ENCODE data around the gene PTTG2. TPM values are rescaled to one million over a fixed set of nuclear protein-coding genes. Genes with fewer than 3 reads are reported as not detected.
"Not testable (repeated sequence)": the region's sequence is repeated elsewhere in the genome, so short reads cannot be mapped to it uniquely, and the experiment has no call there.

The PTTG2 gene
- total RNA-seq, 1 donor from 2014 or later: 1.2 TPM

DNA sequence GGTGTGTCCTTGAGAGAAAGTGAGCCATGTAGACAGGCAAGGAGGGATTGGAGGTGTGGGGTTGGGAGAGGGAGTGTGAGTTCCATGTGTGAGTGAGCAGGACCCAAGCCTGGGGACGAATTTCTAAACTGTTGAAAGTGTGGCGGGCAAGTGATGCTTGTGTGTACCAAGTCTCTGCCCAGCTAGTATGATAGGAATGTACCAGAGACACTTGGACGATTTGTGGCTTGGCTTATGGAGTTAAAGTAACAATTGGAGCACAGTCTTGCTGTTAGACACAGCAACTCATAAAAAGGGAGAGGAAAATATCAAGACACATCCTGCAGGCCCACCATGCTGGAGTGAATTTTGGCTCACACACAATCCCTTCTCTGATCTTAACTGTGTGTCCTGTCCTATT lies 8.5 kb downstream of the PTTG2 start:
- H3K36me3 ChIP-seq: no peaks in the 10 kb centered on the region
- no peak for DNase-seq
- no peaks in the 10 kb centered on the region for H3K9me3 ChIP-seq
- no peak overlapping the region for H3K27ac ChIP-seq
- intact Hi-C loops (cut with DNase I): no loop called here
- H3K27me3 ChIP-seq (ENCODE audit: low read depth): no peaks in the 10 kb centered on the region
- peaks cover 15% of the 10 kb centered on the region for H3K4me1 ChIP-seq
- H3K4me3 ChIP-seq: no peak overlapping the region
- no peak for ATAC-seq
- TF ChIP-seq, protein P1, sequence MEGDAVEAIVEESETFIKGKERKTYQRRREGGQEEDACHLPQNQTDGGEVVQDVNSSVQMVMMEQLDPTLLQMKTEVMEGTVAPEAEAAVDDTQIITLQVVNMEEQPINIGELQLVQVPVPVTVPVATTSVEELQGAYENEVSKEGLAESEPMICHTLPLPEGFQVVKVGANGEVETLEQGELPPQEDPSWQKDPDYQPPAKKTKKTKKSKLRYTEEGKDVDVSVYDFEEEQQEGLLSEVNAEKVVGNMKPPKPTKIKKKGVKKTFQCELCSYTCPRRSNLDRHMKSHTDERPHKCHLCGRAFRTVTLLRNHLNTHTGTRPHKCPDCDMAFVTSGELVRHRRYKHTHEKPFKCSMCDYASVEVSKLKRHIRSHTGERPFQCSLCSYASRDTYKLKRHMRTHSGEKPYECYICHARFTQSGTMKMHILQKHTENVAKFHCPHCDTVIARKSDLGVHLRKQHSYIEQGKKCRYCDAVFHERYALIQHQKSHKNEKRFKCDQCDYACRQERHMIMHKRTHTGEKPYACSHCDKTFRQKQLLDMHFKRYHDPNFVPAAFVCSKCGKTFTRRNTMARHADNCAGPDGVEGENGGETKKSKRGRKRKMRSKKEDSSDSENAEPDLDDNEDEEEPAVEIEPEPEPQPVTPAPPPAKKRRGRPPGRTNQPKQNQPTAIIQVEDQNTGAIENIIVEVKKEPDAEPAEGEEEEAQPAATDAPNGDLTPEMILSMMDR (IDR thresholded peaks at IDR 0.05): no peak

DNA sequence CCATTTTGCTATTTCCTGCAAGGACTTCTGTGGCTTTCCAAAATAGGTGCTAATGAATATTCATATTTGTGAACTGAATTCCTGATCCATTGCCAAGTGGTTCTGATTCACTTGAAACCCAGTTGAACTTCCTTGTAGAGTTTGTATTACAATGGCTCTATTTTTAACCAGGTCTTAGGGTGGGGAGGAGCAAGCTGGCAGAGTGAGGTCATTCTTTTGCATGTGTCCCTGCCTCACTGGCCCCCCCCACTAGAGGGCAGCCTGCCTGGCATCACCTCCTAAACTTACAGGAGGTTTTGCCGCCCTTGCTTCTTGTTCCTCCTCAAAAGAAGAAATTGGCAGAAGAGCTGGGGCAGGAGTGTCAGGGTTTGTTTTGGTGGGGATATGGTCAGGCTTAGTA lies 10.5 kb downstream of the PTTG2 start:
- H3K27ac ChIP-seq: peak overlapping the region; percentile 13
- intact Hi-C loops (cut with DNase I): no loop called here
- H3K4me1 ChIP-seq: peaks cover 15% of the 10 kb centered on the region
- ATAC-seq (peak; percentile 93 to 96), DNase-seq (peak; percentile 86)
- H3K9me3 ChIP-seq: no peaks in the 10 kb centered on the region
- H3K4me3 ChIP-seq: no peak overlapping the region
- H3K27me3 ChIP-seq (ENCODE audit: low read depth): no peaks in the 10 kb centered on the region
- no peaks in the 10 kb centered on the region for H3K36me3 ChIP-seq
- TF ChIP-seq, protein P1 (IDR thresholded peaks at IDR 0.05): peak; percentile 58

DNA sequence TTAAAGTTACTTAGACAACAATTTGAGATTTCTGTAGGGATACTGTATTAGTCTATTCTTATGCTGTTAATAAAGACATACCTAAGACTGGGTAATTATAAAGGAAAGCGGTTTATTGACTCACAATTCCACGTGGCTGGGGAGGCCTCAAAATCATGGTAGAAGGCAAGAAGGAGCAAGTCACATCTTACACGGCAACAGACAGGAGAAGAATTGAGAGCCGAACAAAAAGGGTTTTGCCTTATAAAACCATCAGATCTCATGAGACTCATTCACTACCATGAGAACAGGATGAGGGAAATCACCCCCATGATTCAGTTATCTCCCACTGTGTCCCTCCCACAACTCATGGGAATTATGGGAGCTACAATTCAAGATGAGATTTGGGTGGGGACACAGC lies 11.0 kb downstream of the PTTG2 start:
- Histone ChIP-seq H3K4me3 (no peak overlapping the region), H3K27me3 (ENCODE audit: low read depth) (no peaks in the 10 kb centered on the region), H3K36me3 (no peaks in the 10 kb centered on the region), H3K4me1 (peaks cover 15% of the 10 kb centered on the region), H3K9me3 (no peaks in the 10 kb centered on the region), H3K27ac (no peak overlapping the region)
- DNase-seq (no peak), ATAC-seq (no peak)
- TF ChIP-seq, protein P1 (IDR thresholded peaks at IDR 0.05): no peak
- intact Hi-C loops (cut with DNase I): no loop called here

DNA sequence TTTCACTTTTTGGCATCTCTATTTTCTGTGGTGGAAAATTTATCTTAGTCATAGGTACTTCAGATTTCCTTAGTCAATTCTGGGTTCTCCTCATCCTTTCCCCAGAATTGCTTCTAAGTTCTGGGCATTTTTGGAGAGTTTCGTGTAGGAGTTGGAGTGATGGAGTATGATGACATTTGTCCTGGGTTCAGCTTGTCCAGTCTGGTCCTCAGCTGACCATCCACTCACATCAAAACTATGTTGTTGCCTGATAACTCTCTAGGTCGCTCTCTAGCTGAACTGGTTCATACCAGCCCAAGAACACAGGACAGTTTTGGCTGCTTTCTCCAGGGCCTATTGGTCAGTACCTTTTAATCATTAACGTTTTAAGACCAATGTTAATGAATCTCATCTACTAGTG lies 13.2 kb downstream of the PTTG2 start:
- H3K4me1 ChIP-seq: peaks cover 17% of the 10 kb centered on the region
- no peak overlapping the region for H3K27ac ChIP-seq
- H3K36me3 ChIP-seq: no peaks in the 10 kb centered on the region
- ATAC-seq (no peak), DNase-seq (no peak)
- TF ChIP-seq, protein P1 (IDR thresholded peaks at IDR 0.05): no peak
- no peaks in the 10 kb centered on the region for H3K27me3 ChIP-seq (ENCODE audit: low read depth)
- H3K9me3 ChIP-seq: no peaks in the 10 kb centered on the region
- intact Hi-C loops (cut with DNase I): no loop called here
- H3K4me3 ChIP-seq: no peak overlapping the region

DNA sequence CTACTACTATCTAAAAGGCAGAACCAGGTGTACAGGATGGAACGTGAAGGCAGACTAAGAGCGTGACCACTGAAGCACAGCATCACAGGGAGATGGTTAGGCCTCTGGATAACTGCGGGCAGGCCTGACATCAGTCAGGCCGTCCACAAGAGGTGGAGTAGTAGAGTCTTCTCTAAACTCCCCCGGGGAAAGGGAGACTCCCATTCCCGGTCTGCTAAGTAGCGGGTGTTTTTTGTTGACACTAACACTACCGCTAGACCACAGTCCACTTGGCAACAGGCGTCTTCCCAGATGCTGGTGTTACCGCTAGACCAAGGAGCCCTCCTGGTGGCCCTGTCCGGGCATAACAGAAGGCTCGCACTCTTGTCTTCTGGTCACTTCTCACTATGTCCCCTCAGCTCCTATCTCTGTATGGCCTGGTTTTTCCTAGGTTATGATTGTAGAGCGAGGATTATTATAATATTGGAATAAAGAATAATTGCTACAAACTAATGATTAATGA lies 15.2 kb downstream of the PTTG2 start:
- DNase-seq; intact Hi-C loops (cut with DNase I): not testable (repeated sequence)

DNA sequence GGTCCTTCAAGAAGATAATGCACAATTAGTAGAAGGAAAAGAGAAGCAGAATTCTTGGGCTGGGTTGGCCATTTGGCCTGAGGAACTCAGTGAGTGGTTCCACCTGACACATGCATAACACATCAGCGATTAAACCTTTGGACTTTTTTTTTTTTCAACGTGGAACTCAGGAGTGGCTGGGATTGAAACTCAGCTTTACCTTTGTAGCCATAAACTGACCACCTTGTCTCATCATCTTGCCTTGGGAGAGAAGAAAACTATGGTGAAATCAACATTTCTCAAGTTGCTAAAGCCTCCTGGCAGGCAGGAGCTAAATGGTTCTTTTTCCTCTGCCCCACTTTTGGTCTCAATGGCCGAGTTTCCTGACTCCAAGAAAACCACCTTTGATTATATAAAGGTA lies 16.3 kb downstream of the PTTG2 start:
- DNase-seq (no peak), ATAC-seq (peak in 1 of 2 donors; percentile 2)
- H3K4me3 ChIP-seq: peak overlapping the region; percentile 89
- no peaks in the 10 kb centered on the region for H3K27me3 ChIP-seq (ENCODE audit: low read depth)
- TF ChIP-seq, protein P1 (IDR thresholded peaks at IDR 0.05): no peak
- peak overlapping the region; percentile 76 for H3K27ac ChIP-seq
- intact Hi-C loops (cut with DNase I): no loop called here
- H3K36me3 ChIP-seq: no peaks in the 10 kb centered on the region
- H3K9me3 ChIP-seq: no peaks in the 10 kb centered on the region
- peaks cover 12% of the 10 kb centered on the region for H3K4me1 ChIP-seq

More for the DNA sequence above, 15.2 kb downstream of the PTTG2 start:
- H3K27ac ChIP-seq; H3K4me3 ChIP-seq; H3K36me3 ChIP-seq; H3K9me3 ChIP-seq; H3K27me3 ChIP-seq (ENCODE audit: low read depth); ATAC-seq: not testable (repeated sequence)
- peaks cover 18% of the 10 kb centered on the region for H3K4me1 ChIP-seq

All from lower lobe of right lung (tissue), 2 donors.